Subcutaneous abdominal adipose tissue (tissue), 5 donors: ENCODE results near the gene CHEK2.
A peak's percentile ranks its signal among the peaks of the same experiment; 100 is the strongest.

ENCODE experiments used
- H3K27ac ChIP-seq: one replicate; pipeline ENCODE4 v1.7.0; 2013; ENCODE audit warnings: low read depth, mild to moderate bottlenecking, inconsistent platforms, low read length, moderate library complexity
- H3K27me3 ChIP-seq, 5 donors: one replicate each; pipeline ENCODE4 v1.7.0; 2013; ENCODE audit warnings: low read length in 5 of 5, inconsistent platforms in 1 of 5; ENCODE audit not compliant: control insufficient read depth in 5 of 5, insufficient read depth in 4 of 5
- H3K36me3 ChIP-seq, 5 donors: one replicate each; pipeline ENCODE4 v1.7.0; 2013; ENCODE audit warnings: low read length in 5 of 5; ENCODE audit not compliant: control insufficient read depth in 5 of 5, insufficient read depth in 5 of 5
- H3K4me1 ChIP-seq, 5 donors: one replicate each; pipeline ENCODE4 v1.7.0; 2013; ENCODE audit warnings: low read length in 5 of 5, mild to moderate bottlenecking in 3 of 5, moderate library complexity in 1 of 5; ENCODE audit not compliant: control insufficient read depth in 5 of 5, insufficient read depth in 5 of 5
- H3K4me3 ChIP-seq, 5 donors: one replicate each; pipeline ENCODE4 v1.7.0; 2013; ENCODE audit warnings: low read length in 5 of 5, low read depth in 1 of 5
- H3K9ac ChIP-seq, 5 donors: one replicate each; pipeline ENCODE4 v1.7.0; 2013; ENCODE audit warnings: low read length in 5 of 5, mild to moderate bottlenecking in 4 of 5, moderate library complexity in 3 of 5
- H3K9me3 ChIP-seq, 5 donors: one replicate each; pipeline ENCODE4 v1.7.0; 2013; ENCODE audit warnings: low read length in 5 of 5; ENCODE audit not compliant: control insufficient read depth in 5 of 5
- donor health status: healthy.
- donor health status: healthy.
- donor health status: healthy.
- donor health status: healthy.
- donor health status: healthy.

The CHEK2 gene

GRCh38 chr22:28728002-28728401, 13.6 kb downstream of the CHEK2 start:
- H3K9me3 ChIP-seq, result no peaks in the 10 kb centered on the region
- no peaks in the 10 kb centered on the region for H3K27me3 ChIP-seq
- H3K4me1 ChIP-seq, result peaks cover 0 to 2% (median 0%) of the 10 kb centered on the region in 5 donors
- no peaks in the 10 kb centered on the region for H3K36me3 ChIP-seq
- no peak overlapping the region for H3K4me3 ChIP-seq
- no peak overlapping the region for H3K27ac ChIP-seq
- no peak overlapping the region for H3K9ac ChIP-seq

- Histone ChIP-seq H3K27me3 (no peaks in the 10 kb centered on the region), H3K9ac (no peak overlapping the region), H3K4me1 (no peaks in the 10 kb centered on the region), H3K36me3 (no peaks in the 10 kb centered on the region), H3K9me3 (no peaks in the 10 kb centered on the region), H3K4me3 (no peak overlapping the region), H3K27ac (no peak overlapping the region)
Measured at GRCh38 chr22:28718044-28718443, 23.6 kb downstream of the CHEK2 start.

DNA sequence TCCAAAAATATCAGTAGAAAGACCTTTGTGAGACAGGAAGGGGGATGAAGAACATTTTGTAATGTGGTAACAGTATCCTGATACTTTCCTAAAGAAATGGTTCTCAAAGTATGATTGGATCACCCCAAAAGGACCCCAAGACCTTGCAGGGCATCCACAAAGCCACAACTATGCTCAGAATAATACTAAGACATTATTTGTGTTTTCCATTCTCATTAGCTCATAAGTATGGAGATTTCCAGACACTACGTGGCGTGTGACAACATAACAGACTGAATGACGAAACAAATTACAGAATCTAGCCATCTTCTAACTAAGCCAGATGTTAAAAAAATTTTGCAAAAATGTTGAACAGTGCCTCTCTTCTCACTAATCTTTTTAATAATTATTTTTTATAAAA, 24.9 kb downstream of the CHEK2 start:
- Histone ChIP-seq H3K4me1 (peaks cover under 1 to 11% (median 6%) of the 10 kb centered on the region in 5 donors), H3K9ac (no peak overlapping the region), H3K27ac (no peak overlapping the region), H3K4me3 (no peak overlapping the region), H3K36me3 (no peaks in the 10 kb centered on the region), H3K27me3 (no peaks in the 10 kb centered on the region), H3K9me3 (no peaks in the 10 kb centered on the region)

- Histone ChIP-seq H3K27ac (no peak overlapping the region), H3K27me3 (no peaks in the 10 kb centered on the region), H3K4me1 (peaks cover 1 to 14% (median 8%) of the 10 kb centered on the region in 5 donors), H3K9me3 (no peaks in the 10 kb centered on the region), H3K9ac (no peak overlapping the region), H3K4me3 (no peak overlapping the region), H3K36me3 (no peaks in the 10 kb centered on the region)
Measured at GRCh38 chr22:28715611-28716010, 26.0 kb downstream of the CHEK2 start.

- no peak overlapping the region for H3K9ac ChIP-seq
- no peak overlapping the region for H3K27ac ChIP-seq
- no peaks in the 10 kb centered on the region for H3K36me3 ChIP-seq
- H3K4me3 ChIP-seq, result no peak overlapping the region
- H3K27me3 ChIP-seq, result no peaks in the 10 kb centered on the region
- H3K4me1 ChIP-seq, result peaks cover 1 to 21% (median 11%) of the 10 kb centered on the region in 5 donors
- H3K9me3 ChIP-seq, result no peaks in the 10 kb centered on the region
Measured at GRCh38 chr22:28714043-28714628, 27.5 kb downstream of the CHEK2 start.

GRCh38 chr22:28711820-28712777, 29.5 kb downstream of the CHEK2 start:
- Histone ChIP-seq H3K36me3 (no peaks in the 10 kb centered on the region), H3K27me3 (no peaks in the 10 kb centered on the region), H3K4me1 (peaks cover 1 to 21% (median 11%) of the 10 kb centered on the region in 5 donors), H3K4me3 (peak overlapping the region; percentile 23 to 49 (median 31)), H3K9ac (no peak overlapping the region), H3K27ac (peak overlapping the region; percentile 71), H3K9me3 (no peaks in the 10 kb centered on the region)

DNA sequence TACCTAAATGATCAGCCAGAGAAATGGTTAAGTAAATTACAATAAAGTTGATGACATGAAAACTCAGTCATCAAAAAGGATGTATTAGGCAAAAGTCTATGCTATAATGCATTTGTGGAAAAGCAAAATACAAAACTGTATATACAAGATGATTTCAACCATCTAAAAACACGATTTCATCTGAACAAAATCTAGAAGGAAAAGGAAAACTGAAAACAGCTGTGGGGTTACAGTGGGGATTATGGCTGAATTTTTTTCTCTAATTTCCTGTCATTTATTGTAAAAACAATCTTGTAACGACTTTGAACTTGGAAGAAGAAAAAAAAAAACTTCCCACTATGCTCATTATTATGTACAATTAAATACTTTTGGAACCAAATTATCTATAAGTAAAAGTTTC, 30.3 kb downstream of the CHEK2 start:
- Histone ChIP-seq H3K27me3 (no peaks in the 10 kb centered on the region), H3K4me3 (no peak overlapping the region), H3K9ac (no peak overlapping the region), H3K27ac (peak overlapping the region; percentile 71), H3K36me3 (no peaks in the 10 kb centered on the region), H3K9me3 (no peaks in the 10 kb centered on the region), H3K4me1 (peaks cover 1 to 21% (median 11%) of the 10 kb centered on the region in 5 donors)

DNA sequence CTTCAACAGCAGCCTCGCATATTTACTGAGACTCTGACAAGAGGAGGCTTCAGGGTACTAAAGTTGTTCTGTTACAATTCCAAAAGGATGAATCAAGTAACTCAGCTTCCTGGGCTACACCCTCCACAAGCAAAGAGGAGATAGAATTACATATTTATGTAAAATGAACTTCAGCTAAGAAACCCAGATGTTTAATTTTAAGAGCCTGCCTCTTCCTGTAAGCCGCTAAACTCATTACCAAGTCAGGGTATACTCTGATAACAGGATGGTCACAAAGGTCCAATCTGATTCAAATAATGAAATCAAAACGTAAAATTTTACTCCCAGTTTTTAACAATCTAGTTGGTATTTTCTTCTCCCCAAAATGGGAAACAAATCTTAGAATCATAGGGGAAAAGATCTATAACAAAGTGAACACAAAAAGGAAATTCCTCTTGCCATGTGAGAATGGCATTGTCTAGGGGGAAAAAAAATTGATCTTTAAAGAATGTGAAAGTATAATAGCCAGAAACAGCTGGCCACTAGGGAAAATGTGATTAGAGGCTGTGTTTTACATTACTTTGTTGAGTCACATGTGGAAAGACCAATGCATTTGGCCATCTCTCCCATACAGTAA, 30.9 kb downstream of the CHEK2 start:
- Histone ChIP-seq H3K36me3 (no peaks in the 10 kb centered on the region), H3K9me3 (no peaks in the 10 kb centered on the region), H3K4me3 (no peak overlapping the region), H3K9ac (peak overlapping the region in 3 of 5 donors; percentile 4 to 35 (median 23)), H3K27ac (peak overlapping the region; percentile 71), H3K4me1 (peaks cover 1 to 21% (median 11%) of the 10 kb centered on the region in 5 donors), H3K27me3 (no peaks in the 10 kb centered on the region)

GRCh38 chr22:28710107-28710506, 31.5 kb downstream of the CHEK2 start:
- no peaks in the 10 kb centered on the region for H3K27me3 ChIP-seq
- H3K4me3 ChIP-seq, result no peak overlapping the region
- no peaks in the 10 kb centered on the region for H3K9me3 ChIP-seq
- peak overlapping the region; percentile 71 for H3K27ac ChIP-seq
- peak overlapping the region in 3 of 5 donors; percentile 23 to 39 (median 35) for H3K9ac ChIP-seq
- peaks cover 1 to 21% (median 11%) of the 10 kb centered on the region in 5 donors for H3K4me1 ChIP-seq
- no peaks in the 10 kb centered on the region for H3K36me3 ChIP-seq

DNA sequence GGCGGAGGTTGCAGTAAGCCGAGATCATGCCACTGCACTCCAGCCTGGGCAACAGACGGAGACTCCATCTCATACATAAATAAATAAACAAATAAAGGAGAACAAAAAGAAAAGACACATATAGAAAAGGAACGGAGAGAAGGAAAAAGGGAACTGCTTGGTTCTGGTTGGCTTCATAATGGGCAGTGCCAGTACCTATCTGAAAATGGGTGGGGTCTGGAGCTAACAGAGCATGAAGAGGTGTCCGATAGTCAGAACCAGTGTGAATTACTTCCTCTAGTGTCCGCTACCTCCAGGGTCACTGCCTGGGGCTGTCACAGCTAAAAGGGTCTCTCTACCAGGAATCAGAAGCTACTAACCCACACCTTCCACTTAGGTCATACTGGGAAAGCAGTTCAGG, 34.8 kb downstream of the CHEK2 start:
- Histone ChIP-seq H3K4me3 (no peak overlapping the region), H3K27me3 (no peaks in the 10 kb centered on the region), H3K9me3 (no peaks in the 10 kb centered on the region), H3K4me1 (peaks cover 1 to 19% (median 15%) of the 10 kb centered on the region in 5 donors), H3K36me3 (no peaks in the 10 kb centered on the region), H3K27ac (no peak overlapping the region), H3K9ac (no peak overlapping the region)
